HG03139 (cell line): Measurements from ENCODE around the gene PRR12.
"Not testable (repeated sequence)": the region's sequence is repeated elsewhere in the genome, so short reads cannot be mapped to it uniquely, and the experiment has no call there.

ENCODE experiments used
- ATAC-seq: cut with Tn5 transposase; IDR thresholded peaks from one replicate; pipeline ENCODE4 v1.9.1; 2021; ENCODE audit not compliant: unreplicated experiment

Gene PRR12

DNA sequence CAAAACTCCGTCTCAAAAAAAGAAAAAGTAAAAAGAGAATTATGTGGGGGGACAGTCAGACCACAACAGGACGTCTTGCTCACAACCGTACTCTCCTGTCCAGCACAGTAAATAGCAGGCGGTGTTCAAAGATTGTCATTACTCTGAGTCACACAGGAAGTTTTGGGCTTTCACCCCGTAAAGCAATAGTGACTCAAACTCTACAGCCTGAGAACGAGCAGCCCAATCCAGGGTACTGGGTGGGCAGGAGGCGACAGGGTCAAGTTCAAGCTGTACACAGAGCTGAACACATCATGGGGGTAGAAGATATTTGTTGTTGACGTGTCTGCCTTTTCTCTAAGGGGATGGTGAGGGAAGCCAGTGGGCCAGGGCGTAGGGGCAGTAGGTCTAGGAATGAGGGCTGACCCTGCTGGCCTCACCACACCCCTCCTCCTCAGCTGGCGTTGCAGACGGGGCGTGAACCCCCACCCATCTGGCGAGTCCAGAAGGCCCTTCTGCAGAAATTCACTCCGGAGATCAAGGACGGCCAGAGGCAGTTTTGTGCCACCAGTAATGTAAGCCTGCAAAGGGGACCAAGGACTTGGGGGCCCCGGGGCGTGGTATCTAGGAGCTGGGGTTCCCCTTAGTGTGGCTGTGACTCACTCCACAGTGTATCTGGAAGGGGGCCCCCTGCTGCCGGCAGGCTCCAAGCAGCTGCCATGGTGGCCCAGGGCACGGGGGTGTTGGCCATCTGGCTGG lies 23.3 kb downstream of the PRR12 start:
- ATAC-seq: no peak

DNA sequence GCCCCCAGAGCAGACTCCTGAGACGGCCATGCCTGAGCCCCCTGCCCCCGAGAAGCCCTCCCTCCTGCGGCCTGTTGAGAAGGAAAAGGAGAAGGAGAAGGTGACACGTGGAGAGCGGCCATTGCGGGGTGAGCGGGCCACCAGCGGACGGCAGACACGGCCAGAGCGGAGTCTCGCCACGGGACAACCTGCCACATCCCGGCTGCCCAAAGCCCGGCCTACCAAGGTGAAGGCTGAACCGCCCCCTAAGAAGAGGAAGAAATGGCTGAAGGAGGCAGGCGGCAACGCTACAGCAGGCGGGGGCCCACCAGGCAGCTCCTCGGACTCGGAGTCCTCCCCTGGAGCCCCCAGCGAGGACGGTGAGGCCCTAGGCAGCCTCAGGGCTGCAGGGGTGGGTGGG lies 24.9 kb downstream of the PRR12 start:
- ATAC-seq: no peak

DNA sequence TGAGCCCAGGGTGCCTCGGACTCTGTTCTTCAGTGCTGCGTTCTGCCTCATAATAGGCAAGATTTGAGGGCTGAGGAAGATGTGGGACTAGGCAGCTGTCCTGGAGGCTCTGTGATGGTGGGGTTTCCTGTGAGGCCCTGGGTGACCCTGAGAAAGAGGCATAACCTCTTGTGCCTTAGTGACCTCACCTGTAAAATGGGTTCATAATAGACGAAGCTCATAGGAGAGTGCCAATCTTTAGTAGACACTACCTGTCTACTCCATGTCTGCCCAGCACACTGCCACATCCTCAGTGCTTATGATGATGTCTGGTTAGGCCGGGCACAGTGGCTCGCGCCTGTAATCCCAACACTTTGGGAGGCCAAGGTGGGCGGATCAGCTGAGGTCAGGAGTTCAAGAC lies 25.6 kb downstream of the PRR12 start:
- no peak for ATAC-seq

DNA sequence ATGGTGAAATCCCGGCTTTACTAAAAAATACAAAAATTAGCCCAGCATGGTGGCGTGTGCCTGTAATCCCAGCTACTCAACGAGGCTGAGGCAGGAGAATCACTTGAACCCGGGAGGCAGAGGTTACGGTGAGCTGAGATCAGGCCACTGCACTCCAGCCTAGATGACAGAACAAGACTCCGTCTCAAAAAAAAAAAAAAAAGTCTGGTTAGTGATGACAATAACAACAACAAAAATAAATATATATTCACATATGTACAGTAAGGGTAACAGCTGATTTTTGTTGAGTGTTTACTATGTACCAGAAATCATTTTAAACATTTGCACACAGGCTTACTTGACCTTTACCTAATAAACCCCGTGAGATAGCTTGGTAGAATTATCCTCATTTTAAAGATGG lies 26.0 kb downstream of the PRR12 start:
- ATAC-seq: no peak

DNA sequence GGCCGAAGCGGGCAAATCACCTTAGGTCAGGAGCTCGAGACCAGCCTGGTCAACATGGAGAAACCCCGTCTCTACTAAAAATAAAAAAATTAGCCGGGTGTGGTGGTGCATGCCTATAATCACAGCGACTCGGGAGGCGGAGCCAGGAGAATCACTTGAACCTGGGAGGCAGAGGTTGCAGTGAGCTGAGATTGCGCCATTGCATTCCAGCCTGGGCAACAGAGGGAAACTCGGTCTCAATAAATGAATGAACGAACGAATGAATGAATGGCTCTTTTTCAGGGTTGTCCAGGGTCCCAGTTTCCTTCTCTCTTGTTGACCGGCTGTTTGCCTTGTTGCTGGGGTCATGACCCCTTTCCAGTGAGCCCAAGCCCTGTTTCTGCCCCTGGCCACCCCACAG lies 26.9 kb downstream of the PRR12 start:
- ATAC-seq: not testable (repeated sequence)

DNA sequence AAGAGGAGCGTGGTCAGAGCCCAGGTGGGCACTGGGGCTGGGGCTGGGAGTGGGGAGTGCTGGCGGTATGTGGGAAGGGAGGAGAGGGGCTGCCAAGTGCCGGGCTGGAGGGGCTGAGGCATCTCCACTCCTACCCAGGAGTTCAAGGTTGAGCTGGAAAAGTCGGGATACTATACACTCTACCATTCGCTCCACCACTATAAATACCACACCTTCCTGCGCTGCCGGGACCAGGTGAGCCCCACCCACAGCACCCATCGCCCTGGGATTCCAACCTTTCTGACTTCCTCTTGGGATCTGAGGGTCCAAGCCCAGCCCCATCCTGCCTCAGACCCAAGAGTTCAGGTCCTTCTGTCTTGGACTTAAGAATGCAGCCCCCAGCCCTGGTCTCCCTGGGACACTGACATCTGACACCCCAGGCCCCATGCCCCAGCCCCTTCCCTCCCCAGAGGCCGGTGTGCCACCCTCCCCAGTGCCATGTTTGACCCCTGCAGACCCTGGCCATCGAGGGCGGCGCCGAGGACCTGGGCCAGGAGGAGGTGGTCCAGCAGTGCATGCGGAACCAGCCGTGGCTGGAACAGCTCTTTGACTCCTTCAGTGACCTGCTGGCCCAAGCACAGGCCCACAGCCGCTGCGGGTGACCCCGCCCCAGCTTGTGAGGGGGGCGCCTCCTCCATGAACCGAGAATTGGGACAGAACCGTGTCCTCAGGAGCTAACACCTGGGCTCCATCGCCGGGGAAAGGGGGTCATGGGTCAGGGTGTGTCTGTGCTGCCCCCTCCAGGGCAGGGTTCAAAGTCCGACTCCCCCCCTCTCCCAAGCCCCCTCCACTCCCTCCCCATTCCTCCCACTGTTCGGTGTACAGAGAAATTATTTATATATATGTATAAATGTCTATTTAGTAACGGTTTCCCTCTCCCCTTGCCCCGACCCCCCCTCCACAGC lies 34.3 kb downstream of the PRR12 start:
- no peak for ATAC-seq

DNA sequence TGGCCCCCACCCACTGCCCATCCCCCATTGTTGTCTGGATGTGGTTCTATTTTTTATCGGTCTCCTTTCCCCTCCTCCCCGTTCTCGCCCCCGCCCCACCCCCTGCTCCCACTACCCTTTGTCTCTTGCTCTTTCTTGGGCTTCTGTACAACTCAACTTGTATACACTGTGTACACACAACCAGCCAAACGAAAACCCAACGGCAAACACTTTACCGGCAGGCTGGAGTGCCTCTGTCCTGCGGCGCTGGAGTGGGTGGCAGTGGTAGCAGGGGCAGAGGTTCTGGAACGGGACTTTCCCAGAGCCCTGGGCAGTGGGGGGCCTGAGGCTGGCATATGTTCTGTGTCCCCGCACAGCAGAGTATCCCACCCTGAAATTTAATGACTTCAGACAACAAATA lies 35.2 kb downstream of the PRR12 start:
- no peak for ATAC-seq

DNA sequence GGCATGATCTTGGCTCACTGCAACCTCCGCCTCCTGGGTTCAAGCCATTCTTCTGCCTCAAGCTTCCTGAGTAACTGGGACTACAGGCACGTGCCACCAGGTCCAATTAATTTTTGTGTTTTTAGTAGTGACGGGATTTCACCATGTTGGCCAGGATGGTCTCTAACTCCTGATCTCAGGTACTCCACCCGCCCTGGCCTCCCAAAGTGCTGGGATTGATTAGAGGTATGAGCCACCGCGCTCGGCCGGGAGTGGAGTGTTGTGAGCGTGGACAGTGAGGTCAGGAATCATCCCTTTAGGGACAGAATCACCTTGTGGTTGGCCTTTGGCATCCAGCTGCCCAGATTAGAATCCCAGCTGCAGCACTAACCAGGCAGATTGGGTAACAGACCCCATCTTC lies 38.7 kb downstream of the PRR12 start:
- no peak for ATAC-seq

DNA sequence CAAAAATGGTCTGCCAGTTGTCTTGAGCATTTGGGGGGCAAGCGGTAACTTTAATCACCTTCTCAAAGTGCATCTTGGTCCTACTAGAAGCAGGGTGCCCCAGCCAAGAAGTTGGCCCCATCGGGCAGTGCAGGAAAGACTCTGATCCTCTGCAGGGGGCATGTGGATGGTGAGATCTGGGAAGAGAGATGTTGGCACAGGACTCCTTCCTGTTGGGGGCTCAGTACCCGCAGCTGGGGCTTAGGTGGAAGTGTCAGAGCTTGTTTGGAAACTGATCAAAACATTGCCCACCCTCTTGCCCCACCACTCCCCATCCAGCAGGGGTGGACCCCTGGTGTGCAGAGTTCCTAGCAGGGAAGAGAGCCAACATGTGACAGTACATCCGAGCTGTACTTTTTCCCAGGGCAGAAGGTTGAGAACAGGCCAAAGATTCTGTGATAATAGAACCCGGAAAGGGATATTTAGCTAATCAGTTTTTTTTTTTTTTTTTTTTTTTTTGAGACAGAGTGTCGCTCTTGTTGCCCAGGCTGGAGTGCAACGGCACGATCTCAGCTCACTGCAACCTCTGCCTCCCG lies 40.1 kb downstream of the PRR12 start:
- no peak for ATAC-seq

DNA sequence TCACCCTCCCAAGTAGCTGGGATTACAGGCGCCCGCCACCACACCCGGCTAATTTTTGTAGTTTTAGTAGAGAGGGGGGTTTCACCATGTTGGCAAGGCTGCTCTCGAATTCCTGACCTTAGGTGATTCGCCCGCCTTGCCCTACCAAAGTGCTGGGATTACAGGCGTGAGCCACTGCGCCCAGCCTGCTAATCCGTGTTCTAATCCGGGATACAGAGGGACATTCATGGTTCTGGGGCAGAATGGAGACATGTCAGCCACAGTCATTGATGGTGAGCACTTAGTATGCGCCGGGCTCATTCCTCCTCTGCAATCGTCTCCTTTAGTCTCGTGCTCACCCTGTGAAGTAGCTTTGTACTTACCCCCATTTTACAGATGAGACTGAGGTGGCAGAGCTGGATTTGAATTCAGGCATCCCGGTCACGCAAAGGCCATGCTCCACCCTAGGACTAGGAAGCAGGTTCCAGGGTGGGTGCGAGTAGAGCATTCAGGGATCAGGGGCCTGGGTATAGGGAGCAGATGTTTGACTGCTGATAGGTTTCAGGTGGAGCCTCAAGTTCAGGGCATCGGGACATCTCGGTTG lies 40.7 kb downstream of the PRR12 start:
- no peak for ATAC-seq

DNA sequence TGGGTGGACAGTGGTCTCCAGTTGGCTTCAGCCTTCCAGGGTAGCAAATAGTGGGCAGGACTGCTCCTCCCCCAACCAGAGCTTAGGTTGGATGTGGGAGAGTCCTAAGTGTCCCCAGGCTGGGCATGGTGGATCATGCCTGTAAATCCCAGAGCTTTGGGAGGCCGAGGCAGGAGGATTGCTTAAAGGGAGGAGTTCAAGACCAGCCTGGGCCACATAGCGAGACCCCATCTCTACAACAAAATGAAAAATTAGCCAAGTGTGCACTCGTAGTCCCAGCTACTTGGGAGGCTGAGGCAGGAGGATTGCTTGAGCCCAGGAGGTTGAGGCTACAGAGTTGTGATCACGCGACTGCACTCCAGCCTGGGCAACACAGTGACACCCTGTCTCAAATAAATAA lies 41.6 kb downstream of the PRR12 start:
- ATAC-seq: no peak

DNA sequence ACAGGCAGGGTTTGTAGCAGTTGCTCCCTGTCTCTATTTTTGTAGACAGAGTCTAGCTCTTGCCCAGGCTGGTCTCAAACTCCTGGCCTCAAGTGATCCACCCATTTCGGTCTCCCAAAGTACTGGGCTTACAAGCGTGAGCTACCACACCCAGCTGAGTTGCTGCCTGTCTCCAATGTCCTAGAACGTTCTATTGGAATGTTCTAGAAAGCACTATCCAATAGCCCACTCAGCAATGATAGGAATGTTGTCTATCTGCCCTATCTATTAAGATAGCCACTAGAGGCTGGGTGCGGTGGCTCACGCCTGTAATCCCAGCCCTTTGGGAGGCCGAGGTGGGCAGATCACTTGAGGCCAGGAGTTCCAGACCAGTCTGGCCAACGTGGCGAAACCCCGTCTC lies 42.3 kb downstream of the PRR12 start:
- ATAC-seq: not testable (repeated sequence)

DNA sequence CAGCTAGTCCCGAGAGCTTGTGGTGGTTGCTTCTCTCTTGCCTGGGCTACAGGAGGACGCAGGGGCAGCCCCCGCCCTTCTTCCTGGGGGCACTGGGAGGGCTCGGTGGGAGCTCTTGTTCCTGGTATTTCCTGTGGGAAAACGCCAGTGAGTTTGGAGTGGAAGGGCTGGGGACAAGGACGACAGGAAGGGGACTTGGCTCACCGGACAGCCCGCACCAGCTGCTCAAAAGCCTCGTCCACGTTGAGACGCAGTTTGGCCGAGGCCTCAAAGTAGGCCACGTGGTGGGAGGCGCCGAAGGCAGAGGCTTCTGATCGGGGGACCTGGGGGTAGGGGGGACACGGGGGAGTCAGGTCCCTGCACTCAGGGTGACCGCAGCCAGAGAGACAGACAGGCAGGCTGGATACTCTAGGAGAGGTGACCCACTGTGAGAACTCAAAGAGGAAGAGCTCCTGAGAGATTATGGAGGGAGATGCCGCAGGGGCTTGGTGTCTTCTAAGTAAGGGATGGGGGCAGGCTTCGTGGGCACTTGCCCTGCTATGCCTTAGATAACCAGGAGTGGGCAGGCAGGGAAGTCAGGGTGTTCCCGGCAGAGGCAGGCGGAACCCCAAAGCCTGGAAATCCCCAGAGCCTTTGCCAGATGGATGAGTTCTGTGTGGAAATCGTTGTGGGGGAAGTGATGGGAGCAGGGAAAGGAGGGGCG lies 44.7 kb downstream of the PRR12 start:
- no peak for ATAC-seq

DNA sequence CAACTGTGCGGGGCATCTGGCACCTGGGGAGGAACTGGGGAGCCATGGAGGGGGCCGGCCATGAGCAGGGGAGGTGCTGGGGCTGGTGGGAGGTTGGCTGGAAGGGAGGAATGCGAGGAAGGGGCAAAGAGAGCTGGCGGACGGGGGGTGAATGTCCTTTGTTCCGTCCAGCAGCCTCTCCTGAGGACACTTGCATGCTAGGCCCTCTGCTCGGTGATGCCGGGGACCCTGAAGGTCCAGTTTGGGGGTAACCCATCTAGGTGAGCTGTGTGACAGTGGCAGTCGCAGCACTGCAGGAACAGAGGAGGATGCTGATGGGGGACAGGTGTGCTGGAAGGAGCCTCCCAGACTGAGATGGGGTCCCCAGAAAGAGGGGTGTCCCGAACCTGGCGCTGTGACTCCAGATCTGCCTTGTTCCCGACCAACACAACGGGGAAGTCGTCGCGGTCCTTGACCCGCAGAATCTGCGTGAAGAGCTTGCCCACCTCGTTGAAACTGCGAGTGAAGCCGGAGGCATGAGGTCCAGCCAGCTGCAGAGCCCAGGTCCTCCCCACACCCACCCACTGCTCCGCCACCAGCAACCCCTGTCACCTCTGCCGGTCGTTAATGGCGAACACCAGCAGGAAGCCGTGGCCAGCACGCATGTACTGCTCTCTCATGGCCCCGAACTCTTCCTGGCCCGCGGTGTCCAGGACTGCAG lies 45.4 kb downstream of the PRR12 start:
- ATAC-seq: no peak

DNA sequence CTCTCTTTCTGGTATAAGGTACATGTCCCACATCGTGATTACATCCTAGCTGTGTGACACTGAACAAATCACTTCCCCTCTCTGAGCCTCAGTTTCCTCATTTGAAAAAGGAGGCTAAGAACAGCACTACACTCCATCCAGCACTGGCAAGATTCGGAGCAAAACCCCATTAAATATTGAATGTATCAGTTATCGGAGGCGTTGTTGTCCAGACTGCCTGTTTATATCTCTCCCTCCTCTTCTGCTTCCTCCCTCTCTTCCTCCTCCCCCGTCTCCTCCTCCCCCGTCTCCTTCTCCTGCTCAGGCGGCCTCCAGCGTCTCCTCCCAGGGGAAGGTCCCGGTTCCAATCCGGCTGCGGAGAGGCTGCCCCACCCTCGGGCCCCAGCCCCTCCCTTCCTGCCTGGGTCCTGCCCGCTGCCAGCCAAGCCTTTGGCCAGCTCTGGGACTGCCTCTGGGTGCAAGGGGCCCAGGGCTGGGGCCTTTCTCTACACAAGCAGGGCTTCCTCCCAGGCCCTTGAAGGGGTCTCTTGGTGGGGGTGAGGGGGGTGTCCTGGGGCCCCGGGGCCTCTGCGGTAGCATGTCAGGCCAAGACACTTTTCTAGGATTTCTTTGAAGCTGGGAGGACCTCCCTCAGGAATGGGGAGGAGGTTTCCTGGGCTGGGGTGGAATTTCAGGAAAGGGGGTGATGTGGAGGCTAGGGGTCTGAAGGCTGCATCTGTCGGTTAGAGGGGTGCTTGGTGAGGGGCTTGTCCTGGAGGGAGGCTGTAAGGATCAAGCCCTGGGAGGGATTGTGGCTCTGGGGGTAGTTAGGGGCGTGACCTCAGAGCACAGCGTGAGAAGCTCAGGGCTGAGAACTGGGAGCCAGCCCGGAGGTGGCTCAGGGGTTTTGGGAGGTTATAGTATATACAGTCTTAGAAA lies 47.1 kb downstream of the PRR12 start:
- no peak for ATAC-seq

DNA sequence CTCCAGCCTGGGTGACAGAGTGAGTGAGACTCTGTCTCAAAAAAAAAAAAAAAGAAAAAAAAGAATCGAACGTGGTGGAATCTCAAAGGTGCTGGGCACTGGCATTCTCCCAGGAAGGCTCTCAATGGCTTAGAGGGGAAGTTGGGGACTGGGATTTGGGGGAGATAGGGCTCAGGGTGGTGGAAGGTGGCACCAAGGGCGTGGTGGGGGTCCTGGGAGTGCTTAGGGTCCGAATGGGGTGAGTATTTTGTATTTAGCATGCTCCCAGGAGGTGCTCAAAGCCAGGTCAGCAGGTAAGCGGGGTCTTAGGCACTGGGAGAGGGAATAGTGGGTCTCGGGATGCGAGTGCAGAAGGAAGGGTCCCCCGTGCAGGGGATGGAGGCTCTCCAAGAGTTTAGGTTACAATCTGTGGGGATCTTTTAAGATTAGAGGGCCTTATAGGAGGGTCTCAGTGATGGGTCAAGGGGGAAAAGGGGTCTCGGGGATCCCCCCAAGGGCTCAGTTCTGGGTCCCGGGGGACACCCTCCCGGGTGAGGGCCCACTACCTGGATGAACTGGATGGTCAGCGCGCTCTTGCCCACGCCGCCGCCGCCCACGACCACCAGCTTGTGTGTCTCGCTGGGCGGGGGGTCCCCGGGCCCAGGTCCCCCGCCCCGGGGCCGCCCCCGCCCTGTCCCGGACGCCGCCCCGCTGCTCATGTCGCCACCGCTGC lies 48.6 kb downstream of the PRR12 start:
- ATAC-seq: no peak

DNA sequence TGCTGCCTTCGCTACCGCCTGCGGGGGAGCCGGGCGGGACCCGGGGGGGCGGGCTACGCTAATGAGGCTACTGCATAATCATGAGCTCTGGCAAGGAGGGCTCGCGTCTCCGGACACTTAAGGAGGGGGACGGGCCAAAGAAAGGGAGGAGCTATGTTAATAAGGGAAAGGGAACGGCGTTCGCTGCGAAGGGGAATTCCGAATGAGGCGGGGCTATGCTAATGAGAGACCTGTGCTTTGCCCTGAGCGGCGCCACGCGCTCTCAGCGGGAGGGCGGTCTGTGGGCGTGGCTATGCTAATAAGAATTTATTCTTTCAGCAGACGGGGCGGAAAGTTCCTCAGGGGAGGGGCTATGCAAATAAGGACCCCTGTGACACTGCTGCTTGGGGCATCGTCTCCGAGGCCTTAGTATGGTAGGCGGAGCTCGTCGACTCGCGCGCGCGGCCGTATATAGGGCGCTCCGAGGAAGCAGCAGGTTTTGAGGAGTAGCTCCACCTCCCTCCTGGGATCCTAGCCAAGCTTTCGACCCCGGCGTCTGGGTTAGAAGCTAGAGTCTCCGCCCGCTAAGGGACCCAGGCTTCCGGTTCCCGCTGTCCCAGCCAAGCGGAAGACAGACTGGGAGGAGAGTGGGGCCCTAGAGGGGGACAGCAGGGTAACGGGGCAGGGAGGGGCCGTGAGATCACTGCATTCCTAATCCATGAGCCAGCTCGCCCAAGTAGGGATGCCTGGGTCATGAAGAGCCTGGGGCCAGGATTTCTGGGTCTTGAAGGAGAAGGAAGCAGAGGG lies 49.3 kb downstream of the PRR12 start, which contains the start of gene RRAS:
Gene RRAS, minus strand, starts transcription at position 31 of the 786 bp plus-strand sequence. CDS start 45 bp downstream, outside the sequence.
- peak; percentile 53 for ATAC-seq
